Stimulated activated naive CD8-positive, alpha-beta T cell treated with anti-CD3 and anti-CD28 coated beads, Interleukin-15, Interleukin-2, amounts not matched to agents 100 U/mL and 50 U/mL, for 24 hours (primary cell): ENCODE measurements around the gene CCL3.
"Not testable (repeated sequence)": the region's sequence is repeated elsewhere in the genome, so short reads cannot be mapped to it uniquely, and the experiment has no call there.

Experiments used
- ATAC-seq: fragments of 150-1000 bp; cut with Tn5 transposase; one replicate; pipeline ENCODE4 v1.10.0; 2021
- DNase-seq: peaks from one replicate; pipeline ENCODE4 v3.0.0; 2021

Gene CCL3

GRCh38 chr17:36114971-36115648 is 25.2 kb upstream of the CCL3 start:
- not testable (repeated sequence) for ATAC-seq, DNase-seq

DNA sequence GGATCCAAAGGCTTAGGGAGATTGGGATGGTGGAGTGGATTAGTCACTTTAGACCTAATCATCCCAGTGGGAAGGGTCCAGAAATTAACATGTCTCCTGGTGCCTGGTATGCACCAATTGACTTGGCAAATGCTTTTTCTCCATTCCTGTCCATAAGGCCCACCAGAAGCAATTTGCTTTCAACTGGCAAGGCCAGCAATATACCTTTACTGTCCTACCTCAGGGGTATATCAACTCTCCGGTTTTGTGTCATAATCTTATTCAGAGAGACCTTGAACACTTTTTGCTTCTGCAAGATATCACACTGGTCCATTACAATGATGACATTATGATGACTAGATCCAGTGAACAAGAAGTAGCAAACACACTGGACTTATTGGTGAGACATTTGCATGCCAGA is 23.2 kb upstream of the CCL3 start:
- not testable (repeated sequence) for ATAC-seq, DNase-seq

GRCh38 chr17:36112572-36112971 is 22.6 kb upstream of the CCL3 start:
- DNase-seq (no peak), ATAC-seq (no peak)

GRCh38 chr17:36111068-36111490 is 21.1 kb upstream of the CCL3 start:
- ATAC-seq (no peak), DNase-seq (no peak)

GRCh38 chr17:36108265-36108664 is 18.3 kb upstream of the CCL3 start:
- DNase-seq, ATAC-seq: not testable (repeated sequence)

GRCh38 chr17:36107660-36108059 is 17.7 kb upstream of the CCL3 start:
- DNase-seq, result no peak
- ATAC-seq, result no peak

- ATAC-seq, result no peak
These were observed 16.5 kb upstream of the CCL3 start for GRCh38 chr17:36106493-36106835.

DNA sequence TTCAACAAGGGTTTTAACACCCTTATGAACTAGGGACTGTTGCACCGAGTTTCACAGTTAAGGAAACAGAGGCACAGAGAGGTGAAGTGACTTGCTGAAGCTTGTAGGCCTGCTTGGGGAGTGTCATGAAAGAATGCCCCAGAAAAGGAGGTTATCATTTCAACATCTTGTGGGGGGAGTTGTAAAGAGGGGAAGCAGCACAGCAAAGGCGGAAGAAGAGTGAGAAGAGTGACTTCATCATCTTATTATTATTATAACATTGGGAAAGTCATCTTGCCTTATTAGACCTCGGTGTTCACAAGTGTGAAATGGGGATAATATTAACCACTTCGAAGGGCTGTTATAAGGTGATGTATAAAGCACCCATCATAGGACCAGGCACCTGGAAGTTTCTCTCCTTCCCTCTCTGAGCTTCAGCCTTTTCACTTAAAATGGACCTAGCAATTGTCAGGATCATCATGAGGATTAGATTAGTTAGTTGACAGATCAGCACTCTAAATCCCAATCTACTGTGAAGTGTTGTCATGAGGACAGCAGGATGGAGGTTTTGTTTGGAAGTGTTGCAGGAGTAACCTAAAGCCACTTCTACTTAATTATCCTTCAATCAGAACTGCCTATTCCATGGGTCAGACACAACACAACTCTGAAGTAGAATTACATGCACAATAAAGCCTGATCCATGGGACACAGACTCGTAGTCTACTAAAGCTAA is 16.0 kb upstream of the CCL3 start:
- DNase-seq (no peak), ATAC-seq (no peak)

More at GRCh38 chr17:36106493-36106835, 16.5 kb upstream of the CCL3 start:
- DNase-seq, result no peak

- ATAC-seq, result no peak
- DNase-seq, result no peak
These were observed 14.8 kb upstream of the CCL3 start for GRCh38 chr17:36104701-36105181.

GRCh38 chr17:36104246-36104645 is 14.3 kb upstream of the CCL3 start:
- ATAC-seq, result peak; percentile 6
- DNase-seq, result not testable (repeated sequence)

- ATAC-seq (peak; percentile 85), DNase-seq (peak; percentile 68)
These were observed 13.5 kb upstream of the CCL3 start, which contains the start of gene CCL4 for GRCh38 chr17:36103401-36103975. TSS of gene CCL4 (plus strand) at chr17:36103827. CDS start at chr17:36103906, 79 bp downstream.

GRCh38 chr17:36099004-36099403 is 9.1 kb upstream of the CCL3 start:
- not testable (repeated sequence) for ATAC-seq, DNase-seq

GRCh38 chr17:36095992-36096391 is 6.0 kb upstream of the CCL3 start:
- ATAC-seq, result no peak
- DNase-seq, result no peak

DNA sequence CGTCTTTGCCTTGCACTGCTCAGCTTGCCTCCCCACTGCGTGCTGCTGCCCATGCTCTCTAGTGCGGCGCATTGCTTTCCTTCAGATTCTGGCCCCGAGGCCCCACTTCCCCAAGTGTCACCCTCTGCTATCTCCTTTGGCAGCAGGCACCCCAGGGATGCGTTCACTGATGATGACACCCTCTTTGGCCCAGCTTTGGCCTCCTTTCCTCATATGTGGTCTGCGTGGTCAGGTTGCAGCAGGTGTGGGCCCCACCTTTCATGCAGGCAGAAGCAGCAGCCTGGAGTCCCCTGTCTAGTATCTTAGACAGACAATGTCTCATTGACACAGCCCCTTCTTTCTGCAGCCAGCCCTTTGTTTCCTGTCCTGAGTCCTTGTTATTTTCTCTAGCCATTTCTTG is 4.8 kb upstream of the CCL3 start:
- no peak for DNase-seq
- ATAC-seq, result no peak

GRCh38 chr17:36094232-36094631 is 4.3 kb upstream of the CCL3 start:
- DNase-seq (no peak), ATAC-seq (no peak)

DNA sequence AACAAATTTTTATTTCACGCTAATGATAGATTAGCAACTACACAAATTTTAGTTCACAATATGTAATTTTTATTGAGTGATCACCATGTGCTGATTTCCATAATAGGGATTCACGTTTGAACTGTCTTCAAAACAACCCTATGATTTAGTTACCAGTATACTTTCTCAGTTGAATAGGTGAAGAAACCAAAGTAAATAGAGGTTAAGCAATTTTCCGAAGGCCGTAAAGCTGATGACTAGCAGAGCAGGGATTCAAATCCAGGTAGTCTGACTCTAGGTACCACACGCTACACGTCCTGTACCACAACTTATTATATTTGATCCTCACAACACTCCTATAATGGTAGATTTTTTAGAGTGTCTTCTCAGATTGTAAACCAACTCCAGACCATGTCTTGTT is 2.8 kb upstream of the CCL3 start:
- ATAC-seq, DNase-seq: not testable (repeated sequence)

DNA sequence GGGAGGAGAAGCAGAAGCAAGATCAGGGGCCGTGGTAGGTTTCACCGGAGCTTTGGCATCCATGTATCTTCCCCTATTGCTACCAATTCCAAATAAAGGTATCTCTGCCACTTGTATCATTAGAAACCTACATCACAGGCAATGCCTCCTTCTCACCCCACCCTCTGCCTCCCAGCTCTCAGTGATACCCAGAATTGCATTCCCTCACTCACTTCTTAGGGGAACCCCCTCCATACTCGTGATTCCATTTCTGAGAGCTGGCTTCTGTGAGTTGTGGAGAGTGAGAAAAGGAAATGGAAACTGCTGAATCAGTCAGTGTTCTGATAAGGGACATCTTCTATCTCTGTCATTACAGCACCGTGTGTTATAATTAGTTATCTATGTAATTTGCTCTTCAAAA is 2.3 kb upstream of the CCL3 start:
- DNase-seq, result peak; percentile 49
- peak; percentile 55 for ATAC-seq

- ATAC-seq (no peak), DNase-seq (no peak)
These were observed 541 bp downstream of the CCL3 start for GRCh38 chr17:36089339-36089865.

GRCh38 chr17:36088670-36089338 is 1.1 kb downstream of the CCL3 start:
- ATAC-seq, result no peak
- DNase-seq, result no peak

DNA sequence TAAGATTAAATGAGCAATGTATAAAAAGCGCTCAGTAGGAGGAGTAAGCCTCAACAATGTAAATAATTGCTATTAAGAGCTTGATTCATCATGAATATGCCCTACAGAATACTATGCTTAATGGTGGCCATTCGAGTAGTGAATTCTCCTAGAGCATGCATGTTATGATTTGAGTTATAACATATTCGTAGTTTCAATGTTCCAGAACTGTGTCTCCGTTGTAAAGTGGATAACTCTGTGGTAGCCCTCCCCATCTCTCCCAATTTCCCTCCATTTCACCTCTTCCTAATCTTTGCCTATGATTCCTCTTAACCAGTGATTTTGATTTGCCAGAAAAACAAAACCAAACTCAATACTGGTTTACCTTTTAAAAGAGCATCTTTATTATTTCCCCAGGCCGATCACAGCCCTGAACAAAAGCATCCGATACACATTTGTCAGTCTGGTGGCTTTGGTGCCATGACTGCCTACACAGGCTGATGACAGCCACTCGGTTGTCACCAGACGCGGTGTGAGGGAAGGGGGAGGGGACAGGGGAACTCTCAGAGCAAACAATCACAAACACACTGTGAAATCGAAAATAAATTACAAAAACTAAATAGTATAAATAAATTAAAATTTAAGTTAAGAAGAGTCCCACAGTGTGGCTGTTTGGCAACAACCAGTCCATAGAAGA is 1.9 kb downstream of the CCL3 start:
- not testable (repeated sequence) for ATAC-seq, DNase-seq

- ATAC-seq, DNase-seq: not testable (repeated sequence)
These were observed 2.5 kb downstream of the CCL3 start for GRCh38 chr17:36087471-36087870.

DNA sequence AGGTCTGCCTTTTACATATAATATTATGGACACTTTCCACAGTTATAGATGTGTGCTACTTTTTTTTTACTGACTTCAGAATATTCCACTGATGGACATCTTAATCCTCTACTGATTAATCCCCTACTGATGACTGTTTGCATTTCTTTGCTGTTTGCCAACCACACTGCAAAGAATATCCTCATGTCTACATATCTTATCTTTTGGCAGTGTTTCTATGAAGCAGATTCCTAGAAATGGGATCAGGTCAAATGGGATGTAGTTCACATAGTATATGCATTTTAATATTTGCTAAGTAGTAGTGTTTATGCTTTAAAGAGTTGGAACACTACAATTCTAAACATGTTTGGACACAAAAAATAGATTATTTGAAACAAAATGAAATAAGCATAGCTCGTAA is 3.2 kb downstream of the CCL3 start:
- no peak for ATAC-seq
- DNase-seq, result no peak
